DOHH2 (cell line): ENCODE measurements around the gene COPS8.
A peak's percentile ranks its signal among the peaks of the same experiment; 100 is the strongest.

ENCODE experiments used
- H3F3A ChIP-seq: fragments of 200-600 bp; sonication (generic), shearing (Covaris generic); 2 replicates; pipeline ENCODE4 v1.6.0; 2016; ENCODE audit warnings: antibody characterized with exemption, mild to moderate bottlenecking; ENCODE audit not compliant: control insufficient read depth, insufficient read depth
- H3K27ac ChIP-seq: fragments of 200-600 bp; sonication (generic); 2 replicates; pipeline ENCODE4 v1.5.1; 2014; ENCODE audit warnings: low read depth, mild to moderate bottlenecking, low read length, moderate library complexity
- H3K27me3 ChIP-seq: fragments of 200-600 bp; sonication (generic); 2 replicates; pipeline ENCODE4 v1.6.1; 2014; ENCODE audit warnings: mild to moderate bottlenecking, low read length, mixed read lengths; ENCODE audit not compliant: control insufficient read depth
- H3K36me3 ChIP-seq: fragments of 200-600 bp; sonication (generic); 2 replicates; pipeline ENCODE4 v1.6.1; 2014; ENCODE audit warnings: mild to moderate bottlenecking, low read length, moderate library complexity, mixed read lengths; ENCODE audit not compliant: control insufficient read depth
- H3K4me1 ChIP-seq: fragments of 200-600 bp; sonication (generic); 2 replicates; pipeline ENCODE4 v1.6.1; 2014; ENCODE audit warnings: mild to moderate bottlenecking, low read length, mixed read lengths; ENCODE audit not compliant: control insufficient read depth
- H3K4me2 ChIP-seq: fragments of 200-600 bp; sonication (generic); 2 replicates; pipeline ENCODE4 v1.6.0; 2014; ENCODE audit warnings: mild to moderate bottlenecking, low read length, moderate library complexity
- H3K4me3 ChIP-seq: fragments of 200-600 bp; sonication (generic); 2 replicates; pipeline ENCODE4 v1.5.1; 2014; ENCODE audit warnings: mild to moderate bottlenecking, low read length, mixed read lengths
- H3K79me2 ChIP-seq: fragments of 200-600 bp; sonication (generic); 2 replicates; pipeline ENCODE4 v1.6.1; 2014; ENCODE audit warnings: mild to moderate bottlenecking, low read length, mixed read lengths; ENCODE audit not compliant: control insufficient read depth
- H3K9me2 ChIP-seq: fragments of 200-600 bp; sonication (generic); replicated peaks from 2 replicates; pipeline ENCODE4 v1.6.1; 2014; ENCODE audit warnings: mild to moderate bottlenecking, low read length, mixed read lengths; ENCODE audit not compliant: control insufficient read depth
- H3K9me3 ChIP-seq: fragments of 200-600 bp; sonication (generic); 2 replicates; pipeline ENCODE4 v1.6.1; 2014; ENCODE audit warnings: antibody characterized with exemption, low read length, mixed read lengths; ENCODE audit not compliant: control insufficient read depth, insufficient read depth
- H4K20me1 ChIP-seq: fragments of 200-600 bp; sonication (generic); 2 replicates; pipeline ENCODE4 v1.6.0; 2014; ENCODE audit warnings: low read depth, mild to moderate bottlenecking, antibody characterized with exemption, low read length, moderate library complexity; ENCODE audit not compliant: control insufficient read depth, insufficient read depth
- EZH2phosphoT487 ChIP-seq: fragments of 200-600 bp; sonication (generic); IDR thresholded peaks from 2 replicates; pipeline ENCODE4 v1.6.1; 2017; ENCODE audit warnings: borderline replicate concordance, mild to moderate bottlenecking, antibody characterized with exemption, low read length, moderate library complexity, mixed read lengths
- TF ChIP-seq, protein P1 (sequence below): fragments of 200-600 bp; sonication (generic); IDR thresholded peaks from one replicate; pipeline ENCODE4 v1.5.1; 2014; ENCODE audit warnings: antibody characterized with exemption, mild to moderate bottlenecking, low read depth, low read length; ENCODE audit not compliant: poor library complexity, severe bottlenecking

COPS8 gene

DNA sequence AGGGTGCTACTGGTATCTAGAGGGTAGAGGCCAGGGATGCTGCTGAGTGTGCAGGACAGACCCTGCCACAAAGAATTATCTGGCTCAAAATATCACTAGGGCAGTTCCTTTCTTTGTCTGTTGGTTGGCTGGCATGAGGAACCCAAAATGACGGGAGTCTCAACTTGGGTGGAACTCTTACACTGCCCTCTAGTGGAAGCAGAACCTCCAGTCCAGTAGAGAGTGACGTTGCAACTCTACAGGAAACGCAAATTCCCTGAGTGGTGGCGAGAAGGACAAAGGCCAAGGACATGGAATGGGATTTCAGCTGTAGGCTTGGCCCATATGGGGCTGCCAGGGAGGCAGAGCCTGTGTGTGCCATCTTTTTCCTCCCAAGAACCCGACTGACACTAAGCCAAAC lies 47.1 kb downstream of the COPS8 start:
- Histone ChIP-seq H3K27me3 (peaks cover 9% of the 10 kb centered on the region; the same call in 1 of the 2 replicates), H3K9me3 (peaks cover 27% of the 10 kb centered on the region), H3K4me3 (no peak overlapping the region), H3K36me3 (no peaks in the 10 kb centered on the region), H3F3A (no peaks in the 10 kb centered on the region), H3K4me1 (no peaks in the 10 kb centered on the region), H3K27ac (no peak overlapping the region), H3K79me2 (no peaks in the 10 kb centered on the region), H3K9me2 (no peaks in the 10 kb centered on the region), H4K20me1 (no peaks in the 10 kb centered on the region), H3K4me2 (no peak overlapping the region)
- TF ChIP-seq EZH2phosphoT487, result no peak
- TF ChIP-seq, protein P1, sequence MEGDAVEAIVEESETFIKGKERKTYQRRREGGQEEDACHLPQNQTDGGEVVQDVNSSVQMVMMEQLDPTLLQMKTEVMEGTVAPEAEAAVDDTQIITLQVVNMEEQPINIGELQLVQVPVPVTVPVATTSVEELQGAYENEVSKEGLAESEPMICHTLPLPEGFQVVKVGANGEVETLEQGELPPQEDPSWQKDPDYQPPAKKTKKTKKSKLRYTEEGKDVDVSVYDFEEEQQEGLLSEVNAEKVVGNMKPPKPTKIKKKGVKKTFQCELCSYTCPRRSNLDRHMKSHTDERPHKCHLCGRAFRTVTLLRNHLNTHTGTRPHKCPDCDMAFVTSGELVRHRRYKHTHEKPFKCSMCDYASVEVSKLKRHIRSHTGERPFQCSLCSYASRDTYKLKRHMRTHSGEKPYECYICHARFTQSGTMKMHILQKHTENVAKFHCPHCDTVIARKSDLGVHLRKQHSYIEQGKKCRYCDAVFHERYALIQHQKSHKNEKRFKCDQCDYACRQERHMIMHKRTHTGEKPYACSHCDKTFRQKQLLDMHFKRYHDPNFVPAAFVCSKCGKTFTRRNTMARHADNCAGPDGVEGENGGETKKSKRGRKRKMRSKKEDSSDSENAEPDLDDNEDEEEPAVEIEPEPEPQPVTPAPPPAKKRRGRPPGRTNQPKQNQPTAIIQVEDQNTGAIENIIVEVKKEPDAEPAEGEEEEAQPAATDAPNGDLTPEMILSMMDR, result peak; percentile 84

DNA sequence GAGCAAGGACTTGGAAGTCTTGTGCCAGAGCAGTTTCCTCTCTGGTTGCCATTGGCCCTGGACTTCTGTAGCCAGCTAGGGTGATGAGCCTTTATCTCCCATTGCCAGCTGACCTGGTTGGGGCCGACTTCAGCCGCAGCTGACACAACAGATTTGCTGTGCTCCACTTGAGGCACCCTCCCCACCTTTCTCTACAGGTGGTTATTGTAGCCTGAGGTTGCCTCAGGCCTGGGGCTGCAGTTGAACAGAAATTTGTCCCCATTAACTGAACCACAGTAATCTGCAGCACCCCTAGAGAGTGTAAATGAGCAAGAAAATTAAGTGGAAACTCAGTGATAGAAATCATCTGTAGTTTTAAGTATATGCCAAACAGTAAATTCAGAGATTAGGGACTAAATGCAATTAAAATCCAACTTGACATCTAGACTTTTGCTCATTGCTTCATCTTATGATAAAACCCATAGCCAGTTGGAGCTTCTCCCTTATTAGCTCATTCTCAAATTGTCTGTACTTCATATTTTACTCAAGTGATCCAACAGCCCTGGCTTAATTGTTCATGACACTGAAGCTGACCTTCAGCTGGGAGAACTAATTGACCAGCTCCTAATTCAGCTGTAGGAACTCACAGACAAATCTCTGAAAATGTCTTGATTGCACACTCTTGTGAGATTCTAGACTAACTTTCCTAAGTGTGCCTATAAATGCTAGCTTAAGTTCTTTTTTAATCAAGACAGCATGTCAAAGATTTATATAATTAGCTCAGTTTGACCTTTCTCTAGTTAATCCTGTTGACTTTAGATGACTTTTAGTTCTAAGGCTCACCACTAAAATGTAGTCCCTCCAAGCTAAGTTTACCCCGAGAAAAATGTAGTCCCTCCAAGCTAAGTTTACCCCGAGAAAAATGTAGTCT lies 48.9 kb downstream of the COPS8 start:
- Histone ChIP-seq H3K9me2 (no peaks in the 10 kb centered on the region), H3K27ac (no peak overlapping the region), H4K20me1 (no peaks in the 10 kb centered on the region), H3K36me3 (no peaks in the 10 kb centered on the region), H3F3A (no peaks in the 10 kb centered on the region), H3K27me3 (peaks cover 9% of the 10 kb centered on the region; the same call in 1 of the 2 replicates), H3K9me3 (peaks cover 18% of the 10 kb centered on the region), H3K79me2 (no peaks in the 10 kb centered on the region), H3K4me1 (no peaks in the 10 kb centered on the region), H3K4me2 (no peak overlapping the region), H3K4me3 (no peak overlapping the region)
- TF ChIP-seq EZH2phosphoT487, result no peak
- TF ChIP-seq, protein P1, result no peak

DNA sequence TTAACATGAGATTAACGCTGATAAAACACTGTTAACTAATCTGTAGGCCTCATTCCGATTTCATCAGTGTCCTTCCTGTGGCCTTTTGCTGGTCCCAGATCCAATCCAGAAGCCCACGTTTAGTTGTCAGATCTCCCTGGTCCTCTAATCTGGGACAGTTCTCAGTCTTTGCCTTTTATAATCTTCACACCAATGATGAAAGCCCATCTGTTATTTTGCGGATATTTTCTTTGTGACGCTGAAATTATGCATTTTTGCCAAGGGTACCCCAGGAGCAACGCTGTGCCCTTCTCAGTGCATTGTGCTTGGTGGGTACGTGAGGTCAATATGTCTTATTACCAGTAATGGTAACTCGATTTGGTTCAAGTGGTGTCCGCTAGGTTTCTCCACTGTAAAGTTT lies 51.1 kb downstream of the COPS8 start:
- no peaks in the 10 kb centered on the region for H3F3A ChIP-seq
- H3K4me3 ChIP-seq, result no peak overlapping the region
- no peak overlapping the region for H3K27ac ChIP-seq
- no peaks in the 10 kb centered on the region; the same call in 1 of the 2 replicates for H3K9me3 ChIP-seq
- no peaks in the 10 kb centered on the region for H4K20me1 ChIP-seq
- no peaks in the 10 kb centered on the region for H3K79me2 ChIP-seq
- no peaks in the 10 kb centered on the region for H3K4me1 ChIP-seq
- no peaks in the 10 kb centered on the region for H3K9me2 ChIP-seq
- H3K4me2 ChIP-seq, result no peak overlapping the region
- TF ChIP-seq, protein P1, result no peak
- no peak for TF ChIP-seq EZH2phosphoT487
- H3K36me3 ChIP-seq, result no peaks in the 10 kb centered on the region
- H3K27me3 ChIP-seq, result peaks cover 9% of the 10 kb centered on the region; the same call in 1 of the 2 replicates
